IMR-90 (cell line): ENCODE results near the gene CASTOR2.

Source experiments
- CEBPB ChIP-seq: IDR thresholded peaks from 2 replicates; pipeline ENCODE4 v1.6.1; 2012; ENCODE audit warnings: low read depth, low read length, improper control_type of control experiment
- CTCF ChIP-seq: conservative IDR thresholded peaks from 2 replicates; pipeline ENCODE4 v1.5.1; 2012; ENCODE audit warnings: mild to moderate bottlenecking, low read depth, low read length, improper control_type of control experiment
- ELK1 ChIP-seq: fragments of 150-350 bp; IDR thresholded peaks from 2 replicates; pipeline ENCODE4 v1.6.1; 2016; ENCODE audit warnings: low read depth, mild to moderate bottlenecking, low read length, moderate library complexity, borderline replicate concordance
- POLR2A ChIP-seq: IDR thresholded peaks from 2 replicates; pipeline ENCODE4 v1.6.1; 2012; ENCODE audit warnings: mild to moderate bottlenecking, low read depth, low read length

- TF ChIP-seq CTCF: no peak
- TF ChIP-seq POLR2A: no peak
- no peak for TF ChIP-seq ELK1
- no peak for TF ChIP-seq CEBPB
Measured at GRCh38 chr7:75038508-75038907, 74.0 kb downstream of the CASTOR2 start.
